GM18858 (cell line): ENCODE data around the gene CLDN11.

Experiments used
- ATAC-seq: cut with Tn5 transposase; IDR thresholded peaks from one replicate; pipeline ENCODE4 v1.9.1; 2021; ENCODE audit not compliant: unreplicated experiment

CLDN11 gene

GRCh38 chr3:170418422-170419398 lies at the start of gene CLDN11:
Gene CLDN11 (plus strand): TSS chr3:170418868. CDS start chr3:170419067, 199 bp downstream.
- ATAC-seq: no peak

- ATAC-seq: no peak
These were observed 49.7 kb upstream of the CLDN11 start for GRCh38 chr3:170368921-170369320.

GRCh38 chr3:170372190-170372879 lies 46.3 kb upstream of the CLDN11 start:
- ATAC-seq: no peak

- no peak for ATAC-seq
These were observed 35.1 kb upstream of the CLDN11 start for GRCh38 chr3:170383567-170383966.

- ATAC-seq: no peak
These were observed 32.2 kb upstream of the CLDN11 start for GRCh38 chr3:170386468-170386867.

- no peak for ATAC-seq
These were observed 30.7 kb upstream of the CLDN11 start for GRCh38 chr3:170387950-170388349.

GRCh38 chr3:170391108-170391507 lies 27.6 kb upstream of the CLDN11 start:
- ATAC-seq: no peak

GRCh38 chr3:170397685-170398084 lies 21.0 kb upstream of the CLDN11 start:
- ATAC-seq: no peak

- ATAC-seq: no peak
These were observed 13.6 kb upstream of the CLDN11 start for GRCh38 chr3:170405101-170405500.

- no peak for ATAC-seq
These were observed 8.1 kb upstream of the CLDN11 start for GRCh38 chr3:170410428-170411029.

- ATAC-seq: no peak
These were observed 5.4 kb upstream of the CLDN11 start for GRCh38 chr3:170413291-170413690.

- ATAC-seq: no peak
These were observed 4.4 kb upstream of the CLDN11 start for GRCh38 chr3:170414202-170414663.

- ATAC-seq: no peak
These were observed 1.6 kb upstream of the CLDN11 start for GRCh38 chr3:170417090-170417489.

- ATAC-seq: no peak
These were observed 954 bp downstream of the CLDN11 start for GRCh38 chr3:170419557-170420087.

- ATAC-seq: no peak
These were observed 1.7 kb downstream of the CLDN11 start for GRCh38 chr3:170420307-170420821.

- ATAC-seq: no peak
These were observed 2.5 kb downstream of the CLDN11 start for GRCh38 chr3:170421111-170421641.

- ATAC-seq: no peak
These were observed 3.1 kb downstream of the CLDN11 start for GRCh38 chr3:170421758-170422157.

GRCh38 chr3:170423001-170423615 lies 4.4 kb downstream of the CLDN11 start:
- no peak for ATAC-seq

- ATAC-seq: no peak
These were observed 6.2 kb downstream of the CLDN11 start for GRCh38 chr3:170424879-170425278.

- ATAC-seq: no peak
These were observed 7.0 kb downstream of the CLDN11 start for GRCh38 chr3:170425491-170426239.
